H9 (cell line): Measurements from ENCODE around the gene NUP35. TPM values are rescaled to one million over a fixed set of nuclear protein-coding genes. Genes with fewer than 3 reads are reported as not detected.

Source experiments
- DNase-seq: peaks from one replicate; pipeline ENCODE4 v3.0.0-alpha.2; 2017
- H2AFZ ChIP-seq: one replicate; pipeline ENCODE4 v1.6.1; 2013; ENCODE audit warnings: mild to moderate bottlenecking, low read length, control low read depth, moderate library complexity
- H2AK5ac ChIP-seq: 2 replicates; pipeline ENCODE4 v1.6.1; 2013; ENCODE audit warnings: low read length, control low read depth, mixed read lengths; ENCODE audit not compliant: insufficient read length
- H2BK120ac ChIP-seq: one replicate; pipeline ENCODE4 v1.6.1; 2013; ENCODE audit warnings: low read depth, mild to moderate bottlenecking, low read length, control low read depth, inconsistent platforms; ENCODE audit not compliant: poor library complexity, severe bottlenecking
- H2BK12ac ChIP-seq: 2 replicates; pipeline ENCODE4 v1.6.1; 2013; ENCODE audit warnings: low read length, control low read depth, mixed read lengths, low read depth; ENCODE audit not compliant: insufficient read length
- H2BK15ac ChIP-seq: 2 replicates; pipeline ENCODE4 v1.6.1; 2013; ENCODE audit warnings: low read depth, low read length, control low read depth
- H2BK20ac ChIP-seq: one replicate; pipeline ENCODE4 v1.6.1; 2013; ENCODE audit warnings: low read depth, mild to moderate bottlenecking, low read length, control low read depth, inconsistent platforms; ENCODE audit not compliant: poor library complexity, severe bottlenecking
- H2BK5ac ChIP-seq: 2 replicates; pipeline ENCODE4 v1.6.1; 2013; ENCODE audit warnings: low read length, control low read depth, mixed read lengths; ENCODE audit not compliant: insufficient read length
- H3K14ac ChIP-seq: 2 replicates; pipeline ENCODE4 v1.6.1; 2013; ENCODE audit warnings: low read length, control low read depth; ENCODE audit not compliant: insufficient read depth
- H3K18ac ChIP-seq: 2 replicates; pipeline ENCODE4 v1.6.1; 2013; ENCODE audit warnings: low read depth, mild to moderate bottlenecking, mixed read lengths, low read length, control low read depth; ENCODE audit not compliant: insufficient read length
- H3K23ac ChIP-seq: 2 replicates; pipeline ENCODE4 v1.6.1; 2013; ENCODE audit warnings: low read length, control low read depth, mixed read lengths, low read depth; ENCODE audit not compliant: insufficient read length
- H3K23me2 ChIP-seq: 2 replicates; pipeline ENCODE4 v1.6.1; 2013; ENCODE audit warnings: low read depth, mild to moderate bottlenecking, mixed read lengths, low read length, control low read depth; ENCODE audit not compliant: insufficient read length, poor library complexity, severe bottlenecking
- H3K27ac ChIP-seq: 2 replicates; pipeline ENCODE4 v1.5.1; 2013; ENCODE audit warnings: low read length, control low read depth, mixed read lengths, low read depth; ENCODE audit not compliant: insufficient read length
- H3K27me3 ChIP-seq: 2 replicates; pipeline ENCODE4 v1.6.1; 2013; ENCODE audit warnings: low read length, control low read depth, inconsistent platforms; ENCODE audit not compliant: insufficient read depth
- H3K4ac ChIP-seq: 2 replicates; pipeline ENCODE4 v1.6.1; 2013; ENCODE audit warnings: low read depth, mild to moderate bottlenecking, control low read depth, inconsistent platforms, low read length, moderate library complexity
- H3K4me1 ChIP-seq: 2 replicates; pipeline ENCODE4 v1.6.1; 2013; ENCODE audit warnings: low read length, control low read depth, inconsistent platforms; ENCODE audit not compliant: insufficient read depth
- H3K4me2 ChIP-seq: 2 replicates; pipeline ENCODE4 v1.6.1; 2013; ENCODE audit warnings: low read length, control low read depth, mixed read lengths; ENCODE audit not compliant: insufficient read length, insufficient read depth
- H3K56ac ChIP-seq: 2 replicates; pipeline ENCODE4 v1.6.1; 2013; ENCODE audit warnings: low read depth, mild to moderate bottlenecking, mixed read lengths, low read length, control low read depth; ENCODE audit not compliant: insufficient read length
- H3K79me1 ChIP-seq: 2 replicates; pipeline ENCODE4 v1.6.1; 2013; ENCODE audit warnings: low read depth, mild to moderate bottlenecking, moderate library complexity, low read length, control low read depth, inconsistent platforms; ENCODE audit not compliant: insufficient read depth, poor library complexity, severe bottlenecking
- H3K79me2 ChIP-seq: 2 replicates; pipeline ENCODE4 v1.6.1; 2013; ENCODE audit warnings: low read length, control low read depth, inconsistent platforms; ENCODE audit not compliant: insufficient read depth
- H3K9ac ChIP-seq: 2 replicates; pipeline ENCODE4 v1.6.1; 2013; ENCODE audit warnings: low read length, control low read depth, mixed read lengths; ENCODE audit not compliant: insufficient read length; ENCODE audit errors: extremely low read depth
- H3K9me3 ChIP-seq: one replicate; pipeline ENCODE4 v1.6.1; 2013; ENCODE audit warnings: low read depth, low read length, inconsistent platforms; ENCODE audit not compliant: control insufficient read depth
- H3T11ph ChIP-seq: one replicate; pipeline ENCODE4 v1.6.1; 2013; ENCODE audit warnings: mild to moderate bottlenecking, low read length, control low read depth, inconsistent platforms
- H4K20me1 ChIP-seq: one replicate; pipeline ENCODE4 v1.6.1; 2013; ENCODE audit not compliant: control insufficient read depth, insufficient read length, insufficient read depth
- H4K5ac ChIP-seq: 2 replicates; pipeline ENCODE4 v1.6.1; 2013; ENCODE audit warnings: low read depth, mild to moderate bottlenecking, mixed read lengths, low read length, control low read depth; ENCODE audit not compliant: insufficient read length
- H4K8ac ChIP-seq: replicated peaks from 2 replicates; pipeline ENCODE4 v1.6.1; 2013; ENCODE audit warnings: low read length, control low read depth, mixed read lengths, low read depth; ENCODE audit not compliant: insufficient read length
- H4K91ac ChIP-seq: 2 replicates; pipeline ENCODE4 v1.6.1; 2013; ENCODE audit warnings: low read depth, mild to moderate bottlenecking, moderate library complexity, mixed read lengths, low read length, control low read depth; ENCODE audit not compliant: insufficient read length
- H3K27ac Mint-ChIP-seq, 3 experiments: 2 replicates in 2 of 3; 3 replicates in 1 of 3; pipeline ENCODE4 v1.8.0; 2020 to 2021; ENCODE audit warnings: mixed read lengths in 3 of 3, mild to moderate bottlenecking in 1 of 3, moderate library complexity in 1 of 3
- H3K27me3 Mint-ChIP-seq: 2 replicates; pipeline ENCODE4 v1.8.0; 2021; ENCODE audit warnings: low read depth, mild to moderate bottlenecking, moderate library complexity, mixed read lengths
- H3K36me3 Mint-ChIP-seq, 3 experiments: 2 replicates in 2 of 3; 3 replicates in 1 of 3; pipeline ENCODE4 v1.8.0; 2020 to 2021; ENCODE audit warnings: low read depth in 3 of 3, mixed read lengths in 3 of 3; ENCODE audit not compliant: insufficient read depth in 1 of 3
- H3K4me1 Mint-ChIP-seq, 2 experiments: 2 replicates each; pipeline ENCODE4 v1.8.0; 2020; ENCODE audit warnings: mixed read lengths in 2 of 2
- H3K4me3 Mint-ChIP-seq, 2 experiments: 2 replicates in 1 of 2; 3 replicates in 1 of 2; pipeline ENCODE4 v1.8.0; 2020 to 2021; ENCODE audit warnings: mild to moderate bottlenecking in 2 of 2, mixed read lengths in 2 of 2, moderate library complexity in 1 of 2
- H3K9me3 Mint-ChIP-seq, 2 experiments: 2 replicates in 1 of 2; 3 replicates in 1 of 2; pipeline ENCODE4 v1.8.0; 2020; ENCODE audit warnings: mild to moderate bottlenecking in 2 of 2, mixed read lengths in 2 of 2, moderate library complexity in 1 of 2
- WGBS: extraction: QIAGEN DNeasy Blood & Tissue Kit; methylation state at CpG from one replicate; pipeline ENCODE4 v1.1.7; 2013; ENCODE audit warnings: missing lambda C conversion rate, low lambda C conversion rate, mixed read lengths; ENCODE audit not compliant: insufficient read length; ENCODE audit errors: extremely low coverage; 5-methylcytosine and 5-hydroxymethylcytosine counted together
- total RNA-seq: library from RNA; stranded (reverse); gene quantifications from 2 replicates; pipeline ENCODE4 v1.2.1, GENCODE V29; 2021
- TF ChIP-seq, protein P1 (sequence below): fragments of 200-600 bp; sonication (generic); conservative IDR thresholded peaks from 3 replicates; pipeline ENCODE4 v1.8.0; 2021; ENCODE audit warnings: antibody characterized with exemption, mild to moderate bottlenecking

Gene NUP35
- total RNA-seq, 1 experiment from 2014 or later: 53.6 TPM

GRCh38 chr2:183193904-183194303 lies 69.7 kb downstream of the NUP35 start:
- TF ChIP-seq, protein P1, sequence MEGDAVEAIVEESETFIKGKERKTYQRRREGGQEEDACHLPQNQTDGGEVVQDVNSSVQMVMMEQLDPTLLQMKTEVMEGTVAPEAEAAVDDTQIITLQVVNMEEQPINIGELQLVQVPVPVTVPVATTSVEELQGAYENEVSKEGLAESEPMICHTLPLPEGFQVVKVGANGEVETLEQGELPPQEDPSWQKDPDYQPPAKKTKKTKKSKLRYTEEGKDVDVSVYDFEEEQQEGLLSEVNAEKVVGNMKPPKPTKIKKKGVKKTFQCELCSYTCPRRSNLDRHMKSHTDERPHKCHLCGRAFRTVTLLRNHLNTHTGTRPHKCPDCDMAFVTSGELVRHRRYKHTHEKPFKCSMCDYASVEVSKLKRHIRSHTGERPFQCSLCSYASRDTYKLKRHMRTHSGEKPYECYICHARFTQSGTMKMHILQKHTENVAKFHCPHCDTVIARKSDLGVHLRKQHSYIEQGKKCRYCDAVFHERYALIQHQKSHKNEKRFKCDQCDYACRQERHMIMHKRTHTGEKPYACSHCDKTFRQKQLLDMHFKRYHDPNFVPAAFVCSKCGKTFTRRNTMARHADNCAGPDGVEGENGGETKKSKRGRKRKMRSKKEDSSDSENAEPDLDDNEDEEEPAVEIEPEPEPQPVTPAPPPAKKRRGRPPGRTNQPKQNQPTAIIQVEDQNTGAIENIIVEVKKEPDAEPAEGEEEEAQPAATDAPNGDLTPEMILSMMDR: peak; percentile 52; the same call in 2 of the 3 replicates
- Histone ChIP-seq H3T11ph (no peak overlapping the region), H3K27me3 (no peaks in the 10 kb centered on the region), H3K9me3 (no peaks in the 10 kb centered on the region), H2BK12ac (no peak overlapping the region), H3K4me2 (no peak overlapping the region), H3K18ac (no peak overlapping the region), H2BK120ac (no peak overlapping the region), H3K14ac (no peak overlapping the region), H3K27ac (no peak overlapping the region), H3K23me2 (no peaks in the 10 kb centered on the region), H4K20me1 (no peaks in the 10 kb centered on the region), H4K91ac (no peak overlapping the region), H3K9ac (no peak overlapping the region), H2BK5ac (no peak overlapping the region), H2BK15ac (no peak overlapping the region), H3K79me1 (no peaks in the 10 kb centered on the region), H4K8ac (no peak overlapping the region), H3K23ac (no peak overlapping the region), H2AFZ (no peak overlapping the region), H2AK5ac (no peak overlapping the region), H3K56ac (no peak overlapping the region), H3K79me2 (no peaks in the 10 kb centered on the region), H2BK20ac (no peak overlapping the region), H4K5ac (no peak overlapping the region), H3K4me1 (no peaks in the 10 kb centered on the region), H3K4ac (no peak overlapping the region)
- Mint-ChIP-seq H3K9me3 (no peaks in the 10 kb centered on the region), H3K4me1 (no peaks in the 10 kb centered on the region), H3K36me3 (peaks cover 5 to 19% (median 6%) of the 10 kb centered on the region in 3 experiments; a peak in 6 of 7 replicates), H3K27me3 (no peaks in the 10 kb centered on the region), H3K27ac (no peak overlapping the region), H3K4me3 (no peak overlapping the region)
- WGBS: no CpG with 5 or more reads among the region's 2 CpGs
- DNase-seq: no peak
